ENCODE results near the gene PRDM5. TPM values are rescaled to one million over a fixed set of nuclear protein-coding genes. Genes with fewer than 3 reads are reported as not detected.

Gene PRDM5
- total RNA-seq, 2 experiments from 2014 or later = 0.14 to 0.22 TPM

GRCh38 chr4:120728892-120729675 is 193.4 kb downstream of the PRDM5 start:
- Mint-ChIP-seq H3K9me3 (no peaks in the 10 kb centered on the region), H3K4me1 (ENCODE audit: low read depth) (no peaks in the 10 kb centered on the region), H3K27me3 (no peaks in the 10 kb centered on the region), H3K4me3 (no peak overlapping the region), H3K27ac (no peak overlapping the region), H3K36me3 (ENCODE audit: low read depth) (no peaks in the 10 kb centered on the region)
- Histone ChIP-seq H3K27me3 (ENCODE audit: control insufficient read depth in 1 of 2, insufficient read depth in 2 of 2, low read length in 2 of 2) (no peaks in the 10 kb centered on the region), H3K9me3 (ENCODE audit: control insufficient read depth in 1 of 2, insufficient read depth in 1 of 2, low read length in 2 of 2) (no peaks in the 10 kb centered on the region), H3K4me3 (ENCODE audit: low read length) (no peak overlapping the region), H3K27ac (ENCODE audit: low read depth in 1 of 2, low read length in 2 of 2) (no peak overlapping the region), H3K4me1 (ENCODE audit: insufficient read depth, low read length) (no peaks in the 10 kb centered on the region), H3K36me3 (ENCODE audit: insufficient read depth, low read length) (no peaks in the 10 kb centered on the region)
- no peak for DNase-seq
- intact Hi-C loops (cut with DNase I, micrococcal nuclease) = no loop called here
- TF ChIP-seq CTCF (IDR thresholded peaks at IDR 0.05) = no peak
- CTCF ChIA-PET = no interaction called here
- POLR2A ChIA-PET = no interaction called here
- ATAC-seq (ENCODE audit: poor library complexity) = no peak

GRCh38 chr4:120725639-120726580 is 196.6 kb downstream of the PRDM5 start:
- H3K4me3 Mint-ChIP-seq = no peak overlapping the region

GRCh38 chr4:120724656-120725055 is 197.9 kb downstream of the PRDM5 start:
- intact Hi-C loops (cut with DNase I, micrococcal nuclease) = loop anchor here in 1 of 2 experiments (5.0 kb wide), 2 partner anchors 328 to 583 kb away; no protein-coding TSS in a partner anchor
- no peak overlapping the region for H3K27ac Mint-ChIP-seq
- DNase-seq = no peak
- no peaks in the 10 kb centered on the region for H3K36me3 Mint-ChIP-seq (ENCODE audit: low read depth)
- ATAC-seq (ENCODE audit: poor library complexity) = no peak
- H3K4me3 Mint-ChIP-seq = no peak overlapping the region
- no peak for TF ChIP-seq CTCF (IDR thresholded peaks at IDR 0.05)
- no peaks in the 10 kb centered on the region for H3K9me3 Mint-ChIP-seq
- Histone ChIP-seq H3K4me3 (ENCODE audit: low read length) (no peak overlapping the region), H3K4me1 (ENCODE audit: insufficient read depth, low read length) (no peaks in the 10 kb centered on the region), H3K9me3 (ENCODE audit: control insufficient read depth in 1 of 2, insufficient read depth in 1 of 2, low read length in 2 of 2) (no peaks in the 10 kb centered on the region), H3K36me3 (ENCODE audit: insufficient read depth, low read length) (no peaks in the 10 kb centered on the region), H3K27me3 (ENCODE audit: control insufficient read depth in 1 of 2, insufficient read depth in 2 of 2, low read length in 2 of 2) (no peaks in the 10 kb centered on the region), H3K27ac (ENCODE audit: low read depth in 1 of 2, low read length in 2 of 2) (no peak overlapping the region)
- no peaks in the 10 kb centered on the region for H3K4me1 Mint-ChIP-seq (ENCODE audit: low read depth)
- no peaks in the 10 kb centered on the region for H3K27me3 Mint-ChIP-seq
- ChIA-PET CTCF (no interaction called here), POLR2A (no interaction called here)

More at GRCh38 chr4:120725639-120726580, 196.6 kb downstream of the PRDM5 start:
- CTCF ChIA-PET = no interaction called here
- no peaks in the 10 kb centered on the region for H3K27me3 Mint-ChIP-seq
- DNase-seq = no peak
- POLR2A ChIA-PET = no interaction called here
- no peak for TF ChIP-seq CTCF (IDR thresholded peaks at IDR 0.05)
- H3K9me3 Mint-ChIP-seq = no peaks in the 10 kb centered on the region
- no peaks in the 10 kb centered on the region for H3K36me3 ChIP-seq (ENCODE audit: insufficient read depth, low read length)
- H3K27me3 ChIP-seq (ENCODE audit: control insufficient read depth in 1 of 2, insufficient read depth in 2 of 2, low read length in 2 of 2) = no peaks in the 10 kb centered on the region
- no peaks in the 10 kb centered on the region for H3K9me3 ChIP-seq (ENCODE audit: control insufficient read depth in 1 of 2, insufficient read depth in 1 of 2, low read length in 2 of 2)
- H3K36me3 Mint-ChIP-seq (ENCODE audit: low read depth) = no peaks in the 10 kb centered on the region
- H3K4me3 ChIP-seq (ENCODE audit: low read length) = no peak overlapping the region
- intact Hi-C loops (cut with DNase I, micrococcal nuclease) = no loop called here
- no peaks in the 10 kb centered on the region for H3K4me1 Mint-ChIP-seq (ENCODE audit: low read depth)
- no peak overlapping the region for H3K27ac Mint-ChIP-seq
- no peak for ATAC-seq (ENCODE audit: poor library complexity)
- no peaks in the 10 kb centered on the region for H3K4me1 ChIP-seq (ENCODE audit: insufficient read depth, low read length)
- no peak overlapping the region for H3K27ac ChIP-seq (ENCODE audit: low read depth in 1 of 2, low read length in 2 of 2)

Measured in CD4-positive, alpha-beta T cell (primary cell).